PC-9 (cell line): ENCODE data around the gene MVB12B. TPM values are rescaled to one million over a fixed set of nuclear protein-coding genes. Genes with fewer than 3 reads are reported as not detected.

ENCODE experiments used
- BruUV-seq: library from RNA; stranded (reverse); fragments of 400-500 nt; replicated peaks from 2 replicates; lab custom pipeline; 2021; lab: Mats Ljungman, UMichigan
- CTCF ChIA-PET: fragments of 300-600 bp; sonication (Branson Sonifier 250); formaldehyde crosslinking; loops from one replicate; lab custom pipeline; 2022; ENCODE audit warnings: antibody characterized with exemption; lab: Charles Lee
- POLR2A ChIA-PET: fragments of 300-600 bp; sonication (Branson Sonifier 250); formaldehyde crosslinking; loops from one replicate; lab custom pipeline; 2022; ENCODE audit warnings: antibody characterized with exemption; ENCODE audit not compliant: unreplicated experiment; lab: Charles Lee
- DNase-seq, 2 experiments: peaks; one replicate each; pipeline versions ENCODE4 v3.0.0 to v3.0.0-alpha.2; 2015 to 2022; ENCODE audit warnings: mixed read lengths in 1 of 2
- H2AFZ ChIP-seq: fragments of 200-600 bp; sonication (generic); 2 replicates; pipeline ENCODE4 v1.8.1; 2017; ENCODE audit warnings: antibody characterized with exemption
- H3F3A ChIP-seq: fragments of 200-600 bp; sonication (generic); 2 replicates; pipeline ENCODE4 v1.8.1; 2017; ENCODE audit warnings: antibody characterized with exemption, mild to moderate bottlenecking, low read depth; ENCODE audit not compliant: insufficient read depth
- H3K27ac ChIP-seq: fragments of 200-600 bp; sonication (generic); 2 replicates; pipeline ENCODE4 v1.6.1; 2016; ENCODE audit warnings: mixed run types
- H3K27me3 ChIP-seq: fragments of 200-600 bp; sonication (generic); 2 replicates; pipeline ENCODE4 v1.6.1; 2016; ENCODE audit warnings: low read depth, mixed run types; ENCODE audit not compliant: insufficient read depth
- H3K36me3 ChIP-seq: fragments of 200-600 bp; sonication (generic); 2 replicates; pipeline ENCODE4 v1.6.1; 2016; ENCODE audit warnings: low read depth, mixed run types
- H3K4me1 ChIP-seq: fragments of 200-600 bp; sonication (generic); replicated peaks from 2 replicates; pipeline ENCODE4 v1.6.1; 2016; ENCODE audit warnings: mixed run types; ENCODE audit not compliant: insufficient read depth
- H3K4me2 ChIP-seq: fragments of 200-600 bp; sonication (generic); 2 replicates; pipeline ENCODE4 v1.6.1; 2017; ENCODE audit warnings: mixed run types
- H3K4me3 ChIP-seq: fragments of 200-600 bp; sonication (generic); 2 replicates; pipeline ENCODE4 v1.6.1; 2016; ENCODE audit warnings: mixed run types
- H3K79me2 ChIP-seq: fragments of 200-600 bp; sonication (generic); 2 replicates; pipeline ENCODE4 v1.6.1; 2017; ENCODE audit warnings: low read depth, mixed run types
- H3K9me2 ChIP-seq: fragments of 200-600 bp; sonication (generic); 2 replicates; pipeline ENCODE4 v1.8.1; 2017; ENCODE audit warnings: mild to moderate bottlenecking; ENCODE audit not compliant: insufficient read depth
- H3K9me3 ChIP-seq: fragments of 200-600 bp; sonication (generic); 2 replicates; pipeline ENCODE4 v1.8.1; 2016; ENCODE audit warnings: low read depth; ENCODE audit not compliant: insufficient read depth
- H4K20me1 ChIP-seq: fragments of 200-600 bp; sonication (generic); 2 replicates; pipeline ENCODE4 v1.8.1; 2017; ENCODE audit not compliant: insufficient read depth
- CTCF ChIP-seq: fragments of 200-600 bp; sonication (generic); conservative IDR thresholded peaks from 2 replicates; pipeline ENCODE4 v1.6.1; 2017; ENCODE audit warnings: mixed run types, antibody characterized with exemption, mild to moderate bottlenecking, moderate library complexity
- EZH2 ChIP-seq: fragments of 200-600 bp; sonication (generic); IDR thresholded peaks from 2 replicates; pipeline ENCODE4 v1.8.0; 2017; ENCODE audit warnings: antibody characterized with exemption, low read depth
- intact Hi-C: fragments of 100-400 bp; cut with micrococcal nuclease; formaldehyde crosslinking; loops from one replicate; pipeline ENCODE4 v1.10.0; 2022; ENCODE audit not compliant: unreplicated experiment
- total RNA-seq: library from RNA; stranded (reverse); gene quantifications from 2 replicates; pipeline ENCODE4 v1.2.3, GENCODE V29; 2021

Gene MVB12B
- total RNA-seq, 1 experiment from 2014 or later, result 8.8 TPM

- Histone ChIP-seq H3K27ac (no peak overlapping the region), H2AFZ (no peak overlapping the region), H3K4me2 (no peak overlapping the region), H3K4me3 (no peak overlapping the region), H3F3A (no peaks in the 10 kb centered on the region), H3K36me3 (no peaks in the 10 kb centered on the region), H3K27me3 (no peaks in the 10 kb centered on the region), H3K79me2 (no peaks in the 10 kb centered on the region), H3K9me2 (no peaks in the 10 kb centered on the region), H3K4me1 (peaks cover 11% of the 10 kb centered on the region), H3K9me3 (no peaks in the 10 kb centered on the region), H4K20me1 (no peaks in the 10 kb centered on the region)
- CTCF ChIA-PET, result interaction anchor here (0.8 kb wide), 1 partner anchor 15 kb away, joined by 3 read pairs; no protein-coding TSS in a partner anchor
- TF ChIP-seq CTCF (no peak), EZH2 (no peak)
- intact Hi-C loops, result no loop called here
- POLR2A ChIA-PET, result no interaction called here
- no peak for DNase-seq
- BruUV-seq, result no TSS peak
Observed at GRCh38 chr9:126413391-126414068, 86.9 kb downstream of the MVB12B start.

- no TSS peak for BruUV-seq
- intact Hi-C loops, result no loop called here
- peaks cover 22% of the 10 kb centered on the region for H3F3A ChIP-seq
- H3K9me2 ChIP-seq, result no peaks in the 10 kb centered on the region
- no peaks in the 10 kb centered on the region for H4K20me1 ChIP-seq
- no peaks in the 10 kb centered on the region for H3K9me3 ChIP-seq
- H2AFZ ChIP-seq, result no peak overlapping the region
- no peak overlapping the region for H3K27ac ChIP-seq
- TF ChIP-seq EZH2 (no peak), CTCF (no peak)
- no peaks in the 10 kb centered on the region for H3K36me3 ChIP-seq
- ChIA-PET POLR2A (no interaction called here), CTCF (no interaction called here)
- H3K4me1 ChIP-seq, result peaks cover 34% of the 10 kb centered on the region
- H3K4me3 ChIP-seq, result no peak overlapping the region
- peak in 1 of 2 experiments; percentile 26 for DNase-seq
- no peaks in the 10 kb centered on the region for H3K79me2 ChIP-seq
- no peak overlapping the region for H3K4me2 ChIP-seq
- H3K27me3 ChIP-seq, result no peaks in the 10 kb centered on the region
Observed at GRCh38 chr9:126415741-126416370, 89.2 kb downstream of the MVB12B start.

GRCh38 chr9:126417043-126417442, 90.4 kb downstream of the MVB12B start:
- intact Hi-C loops, result no loop called here
- H3K27ac ChIP-seq, result peak overlapping the region; percentile 57
- TF ChIP-seq CTCF, result no peak
- TF ChIP-seq EZH2, result no peak
- ChIA-PET POLR2A (no interaction called here), CTCF (no interaction called here)
- no peaks in the 10 kb centered on the region for H3K27me3 ChIP-seq
- no peaks in the 10 kb centered on the region for H3K9me2 ChIP-seq
- peaks cover 35% of the 10 kb centered on the region for H3K4me1 ChIP-seq
- H3K4me2 ChIP-seq, result peak overlapping the region; percentile 27; the same call in 1 of the 2 replicates
- no peaks in the 10 kb centered on the region for H4K20me1 ChIP-seq
- no TSS peak for BruUV-seq
- H3K79me2 ChIP-seq, result no peaks in the 10 kb centered on the region
- no peaks in the 10 kb centered on the region for H3K9me3 ChIP-seq
- no peak overlapping the region for H2AFZ ChIP-seq
- no peaks in the 10 kb centered on the region for H3K36me3 ChIP-seq
- peaks cover 27% of the 10 kb centered on the region for H3F3A ChIP-seq
- DNase-seq, result no peak
- no peak overlapping the region for H3K4me3 ChIP-seq
